GM10266 (cell line): ENCODE results near the gene ARHGEF10L.

Experiments used
- DNase-seq: peaks from one replicate; pipeline ENCODE4 v3.0.0; 2012; ENCODE audit errors: extremely low spot score
- TF ChIP-seq, protein P1 (sequence below): IDR thresholded peaks from 2 replicates; pipeline ENCODE4 v1.5.1; 2012; ENCODE audit warnings: mild to moderate bottlenecking, low read depth; ENCODE audit not compliant: control insufficient read depth, insufficient read depth; ENCODE audit errors: missing control alignments

ARHGEF10L gene

DNA sequence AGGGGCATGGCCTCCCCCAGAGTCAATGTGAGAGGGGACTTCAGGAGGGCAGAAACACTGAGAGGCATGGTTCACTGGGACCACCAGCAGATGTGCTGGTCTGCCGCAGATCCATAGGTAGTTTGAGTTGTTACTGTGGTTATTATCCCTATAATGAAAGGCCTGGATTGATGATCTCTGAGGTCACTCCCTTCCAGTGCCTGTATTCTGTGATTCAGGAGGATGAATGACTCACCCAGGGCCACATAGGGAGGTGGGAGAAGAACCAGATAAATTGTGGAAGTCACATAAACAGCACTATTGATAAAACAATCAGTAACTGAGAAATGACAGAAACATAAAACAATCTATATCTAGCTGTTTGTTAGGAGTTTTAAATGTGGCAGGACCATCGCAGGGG is 193.0 kb downstream of the ARHGEF10L start:
- TF ChIP-seq, protein P1, sequence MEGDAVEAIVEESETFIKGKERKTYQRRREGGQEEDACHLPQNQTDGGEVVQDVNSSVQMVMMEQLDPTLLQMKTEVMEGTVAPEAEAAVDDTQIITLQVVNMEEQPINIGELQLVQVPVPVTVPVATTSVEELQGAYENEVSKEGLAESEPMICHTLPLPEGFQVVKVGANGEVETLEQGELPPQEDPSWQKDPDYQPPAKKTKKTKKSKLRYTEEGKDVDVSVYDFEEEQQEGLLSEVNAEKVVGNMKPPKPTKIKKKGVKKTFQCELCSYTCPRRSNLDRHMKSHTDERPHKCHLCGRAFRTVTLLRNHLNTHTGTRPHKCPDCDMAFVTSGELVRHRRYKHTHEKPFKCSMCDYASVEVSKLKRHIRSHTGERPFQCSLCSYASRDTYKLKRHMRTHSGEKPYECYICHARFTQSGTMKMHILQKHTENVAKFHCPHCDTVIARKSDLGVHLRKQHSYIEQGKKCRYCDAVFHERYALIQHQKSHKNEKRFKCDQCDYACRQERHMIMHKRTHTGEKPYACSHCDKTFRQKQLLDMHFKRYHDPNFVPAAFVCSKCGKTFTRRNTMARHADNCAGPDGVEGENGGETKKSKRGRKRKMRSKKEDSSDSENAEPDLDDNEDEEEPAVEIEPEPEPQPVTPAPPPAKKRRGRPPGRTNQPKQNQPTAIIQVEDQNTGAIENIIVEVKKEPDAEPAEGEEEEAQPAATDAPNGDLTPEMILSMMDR = no peak
- no peak for DNase-seq

DNA sequence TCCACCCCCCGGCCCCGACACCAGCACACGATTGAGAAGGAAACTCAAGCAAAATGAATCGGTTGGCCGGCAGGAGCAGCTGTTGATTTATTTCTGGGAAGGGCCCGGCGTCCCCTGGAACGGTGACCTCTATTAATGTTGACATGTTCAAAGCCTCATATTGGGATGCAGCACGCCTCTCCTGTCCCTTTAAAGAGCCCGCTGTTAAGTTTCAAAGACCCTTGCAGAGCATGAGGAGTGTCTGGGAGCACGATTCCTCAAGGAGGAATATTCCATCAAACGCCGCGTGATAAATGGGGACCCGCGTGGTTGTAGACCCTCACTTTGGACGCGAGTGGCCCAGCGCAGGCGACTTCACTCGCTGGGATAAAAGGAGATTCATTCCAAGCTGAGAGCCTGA is 194.2 kb downstream of the ARHGEF10L start:
- TF ChIP-seq, protein P1 = no peak
- DNase-seq = no peak

DNA sequence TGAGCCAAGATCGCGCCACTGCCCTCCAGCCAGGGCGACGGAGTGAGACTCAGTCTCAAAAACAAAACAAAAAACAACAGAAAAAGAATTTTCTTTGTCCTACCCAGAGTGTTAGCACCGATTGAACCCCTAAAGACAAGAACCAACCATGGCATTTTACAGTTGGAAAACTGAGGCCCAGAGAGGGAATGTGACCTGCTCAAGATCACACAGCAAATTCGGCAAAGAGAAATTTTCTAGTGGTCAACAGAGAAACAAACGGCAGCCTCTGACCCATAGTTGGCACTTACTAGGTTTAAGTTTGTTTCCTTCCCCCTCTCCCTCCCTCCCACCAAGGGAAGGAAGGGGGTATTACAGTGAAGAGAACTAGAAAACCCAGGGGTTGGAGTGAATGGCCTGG is 195.1 kb downstream of the ARHGEF10L start:
- TF ChIP-seq, protein P1 = no peak
- DNase-seq = no peak

DNA sequence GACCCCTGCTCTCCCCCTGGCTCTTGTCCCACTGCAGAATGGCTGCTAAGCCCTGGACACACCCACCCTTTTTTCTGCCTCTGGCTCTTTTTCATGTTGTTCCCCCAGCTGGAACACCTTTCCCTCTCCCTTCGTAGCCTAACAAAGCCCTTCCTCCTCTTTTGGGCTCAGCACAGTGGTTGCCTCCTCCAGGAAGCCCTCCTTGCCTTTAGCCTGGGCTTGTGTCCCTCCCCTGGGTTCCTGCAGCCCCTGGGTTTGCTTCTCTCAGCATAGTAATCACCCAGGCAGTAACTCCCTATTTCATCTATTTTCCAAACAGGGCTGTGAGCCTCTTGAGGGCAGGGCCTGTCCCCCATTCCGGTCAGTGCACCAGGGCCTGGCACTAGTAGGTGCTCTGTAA is 195.8 kb downstream of the ARHGEF10L start:
- DNase-seq = no peak
- TF ChIP-seq, protein P1 = no peak

DNA sequence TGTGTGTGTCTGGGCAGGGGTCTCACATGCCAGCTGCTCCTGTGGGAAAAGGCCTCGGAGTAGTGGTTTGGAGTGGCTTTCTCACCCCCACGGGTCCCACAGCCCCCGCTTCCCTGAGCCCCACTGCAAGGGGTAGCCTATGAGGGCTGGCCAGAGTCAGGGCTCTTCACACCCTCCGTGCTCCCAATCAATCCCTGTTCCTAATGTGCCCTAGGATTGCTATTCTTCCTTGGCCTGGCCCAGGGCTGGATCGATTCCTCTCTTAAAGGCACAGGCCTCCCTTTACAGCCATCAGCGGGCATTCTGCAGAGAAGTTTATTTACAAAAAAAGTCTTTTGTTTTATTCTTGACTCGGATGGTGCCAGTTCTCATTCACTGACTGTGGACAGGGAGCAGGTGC is 196.3 kb downstream of the ARHGEF10L start:
- TF ChIP-seq, protein P1 = no peak
- no peak for DNase-seq

DNA sequence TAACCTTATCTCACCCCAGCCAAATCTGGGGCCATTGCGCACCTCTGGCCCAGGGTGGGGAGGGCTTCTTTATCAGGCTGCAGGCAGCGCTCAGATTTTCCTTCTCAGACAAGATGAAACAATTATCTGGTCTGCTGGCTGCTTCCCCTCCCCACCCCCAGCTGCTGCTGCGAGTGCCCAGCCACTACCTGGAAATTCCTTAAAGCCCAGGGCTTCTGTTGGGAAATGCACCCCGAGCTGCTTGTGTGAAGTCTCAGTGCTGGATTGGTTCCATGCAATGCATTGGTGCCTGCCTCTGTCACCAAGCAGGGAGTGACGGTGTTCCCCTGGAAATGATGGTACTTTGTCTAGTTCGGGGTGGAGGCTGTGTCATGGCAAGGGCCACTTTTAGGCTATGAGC is 197.1 kb downstream of the ARHGEF10L start:
- TF ChIP-seq, protein P1 = no peak
- no peak for DNase-seq

DNA sequence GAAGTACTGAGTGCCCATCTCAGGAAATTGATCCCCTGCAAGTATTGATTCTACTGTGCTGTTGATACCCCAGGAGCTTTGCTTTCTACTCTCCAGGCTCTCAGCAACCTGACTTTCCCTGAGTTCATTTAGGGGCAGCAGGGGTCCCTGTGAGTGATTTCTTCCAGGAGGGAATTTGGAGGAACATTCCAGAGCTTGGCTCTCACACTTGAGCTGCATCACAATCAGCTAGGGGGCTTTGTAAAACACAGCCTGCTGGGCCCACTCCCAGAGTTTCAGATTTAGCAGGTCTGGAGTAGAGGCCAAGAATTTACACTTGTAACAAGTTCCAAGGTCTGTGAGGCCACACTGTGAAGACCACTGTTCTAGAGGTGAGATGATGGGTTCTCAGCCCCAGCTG is 199.6 kb downstream of the ARHGEF10L start:
- no peak for DNase-seq
- TF ChIP-seq, protein P1 = no peak
